WTC11 (cell line): ENCODE results near the gene RUVBL1. TPM values are rescaled to one million over a fixed set of nuclear protein-coding genes. Genes with fewer than 3 reads are reported as not detected.

Source experiments
- ARID4B ChIP-seq: sonication (generic); formaldehyde crosslinking; IDR thresholded peaks from 2 replicates; pipeline ENCODE4 v1.8.0; 2023; ENCODE audit warnings: missing genetic modification reagents, mild to moderate bottlenecking, borderline replicate concordance
- CDX4 ChIP-seq: fragments of 250-450 bp; sonication (Bioruptor Pico); IDR thresholded peaks from 2 replicates; pipeline ENCODE4 v1.9.0; 2021; ENCODE audit warnings: moderate library complexity, mild to moderate bottlenecking, inconsistent platforms, borderline replicate concordance
- CREB1 ChIP-seq: sonication (generic); formaldehyde crosslinking; IDR thresholded peaks from 2 replicates; pipeline ENCODE4 v1.8.0; 2023; ENCODE audit warnings: mild to moderate bottlenecking, missing genetic modification reagents
- ELF4 ChIP-seq: sonication (generic); formaldehyde crosslinking; IDR thresholded peaks from 2 replicates; pipeline ENCODE4 v1.8.1; 2022; ENCODE audit warnings: low read depth, mild to moderate bottlenecking, moderate library complexity, missing genetic modification reagents
- EMX1 ChIP-seq: fragments of 250-450 bp; sonication (Bioruptor Pico); IDR thresholded peaks from 2 replicates; pipeline ENCODE4 v1.8.0; 2021; ENCODE audit warnings: mild to moderate bottlenecking
- FOXK1 ChIP-seq: sonication (generic); formaldehyde crosslinking; IDR thresholded peaks from 2 replicates; pipeline ENCODE4 v1.8.0; 2022; ENCODE audit warnings: mild to moderate bottlenecking, moderate library complexity, missing genetic modification reagents
- GRHL2 ChIP-seq: fragments of 250-450 bp; sonication (Bioruptor Pico); IDR thresholded peaks from 2 replicates; pipeline ENCODE4 v1.8.0; 2022; ENCODE audit warnings: mild to moderate bottlenecking, moderate library complexity; ENCODE audit not compliant: insufficient replicate concordance, severe bottlenecking
- JAZF1 ChIP-seq: fragments of 250-450 bp; sonication (Bioruptor Pico); IDR thresholded peaks from 2 replicates; pipeline ENCODE4 v1.9.0; 2021; ENCODE audit warnings: moderate library complexity, mild to moderate bottlenecking, inconsistent platforms
- KAT7 ChIP-seq: sonication (generic); formaldehyde crosslinking; IDR thresholded peaks from 2 replicates; pipeline ENCODE4 v1.8.1; 2023; ENCODE audit warnings: missing genetic modification reagents, mild to moderate bottlenecking, borderline replicate concordance
- MXD4 ChIP-seq: fragments of 250-450 bp; sonication (Bioruptor Pico); IDR thresholded peaks from 2 replicates; pipeline ENCODE4 v1.8.0; 2021; ENCODE audit warnings: mild to moderate bottlenecking, moderate library complexity, borderline replicate concordance
- NR2C2 ChIP-seq: sonication (generic); formaldehyde crosslinking; IDR thresholded peaks from 2 replicates; pipeline ENCODE4 v1.8.0; 2022; ENCODE audit warnings: mild to moderate bottlenecking, missing genetic modification reagents
- RELA ChIP-seq: sonication (generic); formaldehyde crosslinking; IDR thresholded peaks from 2 replicates; pipeline ENCODE4 v1.8.1; 2022; ENCODE audit warnings: missing genetic modification reagents, mild to moderate bottlenecking, borderline replicate concordance
- SP1 ChIP-seq: sonication (generic); formaldehyde crosslinking; conservative IDR thresholded peaks from 2 replicates; pipeline ENCODE4 v1.8.1; 2022; ENCODE audit warnings: missing genetic modification reagents
- TEAD4 ChIP-seq: sonication (generic); formaldehyde crosslinking; IDR thresholded peaks from 2 replicates; pipeline ENCODE4 v1.8.0; 2022; ENCODE audit warnings: mild to moderate bottlenecking, missing genetic modification reagents
- ZMAT4 ChIP-seq: fragments of 250-450 bp; sonication (Bioruptor Pico); IDR thresholded peaks from 2 replicates; pipeline ENCODE4 v1.9.0; 2021; ENCODE audit warnings: mild to moderate bottlenecking
- ZNF317 ChIP-seq: sonication (generic); formaldehyde crosslinking; IDR thresholded peaks from 2 replicates; pipeline ENCODE4 v1.8.1; 2023; ENCODE audit warnings: low read depth, mild to moderate bottlenecking, moderate library complexity, missing genetic modification reagents, borderline replicate concordance
- total RNA-seq: library from RNA; stranded (reverse); gene quantifications from 3 replicates; pipeline ENCODE4 v1.2.3, GENCODE V29; 2021
- TF ChIP-seq, protein P1 (sequence below): sonication (generic); formaldehyde crosslinking; IDR thresholded peaks from 2 replicates; pipeline ENCODE4 v1.8.1; 2023; ENCODE audit warnings: mild to moderate bottlenecking, missing genetic modification reagents, borderline replicate concordance
- TF ChIP-seq, protein P2 (sequence below): fragments of 250-450 bp; sonication (Bioruptor Pico); IDR thresholded peaks from 2 replicates; pipeline ENCODE4 v1.8.0; 2021; ENCODE audit warnings: mild to moderate bottlenecking
- TF ChIP-seq, protein P3 (sequence below): sonication (generic); formaldehyde crosslinking; IDR thresholded peaks from 2 replicates; pipeline ENCODE4 v1.8.0; 2022; ENCODE audit warnings: mild to moderate bottlenecking, missing genetic modification reagents
- TF ChIP-seq, protein P4 (sequence below): sonication (generic); formaldehyde crosslinking; IDR thresholded peaks from 2 replicates; pipeline ENCODE4 v1.8.1; 2022; ENCODE audit warnings: low read depth, missing genetic modification reagents, borderline replicate concordance
- TF ChIP-seq, protein P5 (sequence below): sonication (generic); formaldehyde crosslinking; conservative IDR thresholded peaks from 2 replicates; pipeline ENCODE4 v1.8.1; 2023; ENCODE audit warnings: mild to moderate bottlenecking, low read depth, missing genetic modification reagents, moderate library complexity

Gene RUVBL1
- total RNA-seq, 1 experiment from 2014 or later: 118 TPM

GRCh38 chr3:128075522-128076482, 47.8 kb downstream of the RUVBL1 start (continued):
- TF ChIP-seq, protein P1, sequence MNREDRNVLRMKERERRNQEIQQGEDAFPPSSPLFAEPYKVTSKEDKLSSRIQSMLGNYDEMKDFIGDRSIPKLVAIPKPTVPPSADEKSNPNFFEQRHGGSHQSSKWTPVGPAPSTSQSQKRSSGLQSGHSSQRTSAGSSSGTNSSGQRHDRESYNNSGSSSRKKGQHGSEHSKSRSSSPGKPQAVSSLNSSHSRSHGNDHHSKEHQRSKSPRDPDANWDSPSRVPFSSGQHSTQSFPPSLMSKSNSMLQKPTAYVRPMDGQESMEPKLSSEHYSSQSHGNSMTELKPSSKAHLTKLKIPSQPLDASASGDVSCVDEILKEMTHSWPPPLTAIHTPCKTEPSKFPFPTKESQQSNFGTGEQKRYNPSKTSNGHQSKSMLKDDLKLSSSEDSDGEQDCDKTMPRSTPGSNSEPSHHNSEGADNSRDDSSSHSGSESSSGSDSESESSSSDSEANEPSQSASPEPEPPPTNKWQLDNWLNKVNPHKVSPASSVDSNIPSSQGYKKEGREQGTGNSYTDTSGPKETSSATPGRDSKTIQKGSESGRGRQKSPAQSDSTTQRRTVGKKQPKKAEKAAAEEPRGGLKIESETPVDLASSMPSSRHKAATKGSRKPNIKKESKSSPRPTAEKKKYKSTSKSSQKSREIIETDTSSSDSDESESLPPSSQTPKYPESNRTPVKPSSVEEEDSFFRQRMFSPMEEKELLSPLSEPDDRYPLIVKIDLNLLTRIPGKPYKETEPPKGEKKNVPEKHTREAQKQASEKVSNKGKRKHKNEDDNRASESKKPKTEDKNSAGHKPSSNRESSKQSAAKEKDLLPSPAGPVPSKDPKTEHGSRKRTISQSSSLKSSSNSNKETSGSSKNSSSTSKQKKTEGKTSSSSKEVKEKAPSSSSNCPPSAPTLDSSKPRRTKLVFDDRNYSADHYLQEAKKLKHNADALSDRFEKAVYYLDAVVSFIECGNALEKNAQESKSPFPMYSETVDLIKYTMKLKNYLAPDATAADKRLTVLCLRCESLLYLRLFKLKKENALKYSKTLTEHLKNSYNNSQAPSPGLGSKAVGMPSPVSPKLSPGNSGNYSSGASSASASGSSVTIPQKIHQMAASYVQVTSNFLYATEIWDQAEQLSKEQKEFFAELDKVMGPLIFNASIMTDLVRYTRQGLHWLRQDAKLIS: no peak
- no peak for TF ChIP-seq KAT7
- TF ChIP-seq ARID4B: peak; percentile 43; the same call in 1 of the 2 replicates
- no peak for TF ChIP-seq MXD4
- TF ChIP-seq ELF4 (CRISPR knock-in tag): no peak
- TF ChIP-seq, protein P2, sequence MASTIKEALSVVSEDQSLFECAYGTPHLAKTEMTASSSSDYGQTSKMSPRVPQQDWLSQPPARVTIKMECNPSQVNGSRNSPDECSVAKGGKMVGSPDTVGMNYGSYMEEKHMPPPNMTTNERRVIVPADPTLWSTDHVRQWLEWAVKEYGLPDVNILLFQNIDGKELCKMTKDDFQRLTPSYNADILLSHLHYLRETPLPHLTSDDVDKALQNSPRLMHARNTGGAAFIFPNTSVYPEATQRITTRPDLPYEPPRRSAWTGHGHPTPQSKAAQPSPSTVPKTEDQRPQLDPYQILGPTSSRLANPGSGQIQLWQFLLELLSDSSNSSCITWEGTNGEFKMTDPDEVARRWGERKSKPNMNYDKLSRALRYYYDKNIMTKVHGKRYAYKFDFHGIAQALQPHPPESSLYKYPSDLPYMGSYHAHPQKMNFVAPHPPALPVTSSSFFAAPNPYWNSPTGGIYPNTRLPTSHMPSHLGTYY: no peak
- TF ChIP-seq JAZF1 (CRISPR knock-in tag): no peak
- no peak for TF ChIP-seq NR2C2 (CRISPR knock-in tag)
- no peak for TF ChIP-seq ZNF317 (CRISPR knock-in tag)
- TF ChIP-seq, protein P3, sequence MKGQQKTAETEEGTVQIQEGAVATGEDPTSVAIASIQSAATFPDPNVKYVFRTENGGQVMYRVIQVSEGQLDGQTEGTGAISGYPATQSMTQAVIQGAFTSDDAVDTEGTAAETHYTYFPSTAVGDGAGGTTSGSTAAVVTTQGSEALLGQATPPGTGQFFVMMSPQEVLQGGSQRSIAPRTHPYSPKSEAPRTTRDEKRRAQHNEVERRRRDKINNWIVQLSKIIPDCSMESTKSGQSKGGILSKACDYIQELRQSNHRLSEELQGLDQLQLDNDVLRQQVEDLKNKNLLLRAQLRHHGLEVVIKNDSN (CRISPR knock-in tag): 0 out of 2 replicates have a peak, but pooled peaks have one; percentile 42
- no peak for TF ChIP-seq CDX4 (CRISPR knock-in tag)
- TF ChIP-seq, protein P4, sequence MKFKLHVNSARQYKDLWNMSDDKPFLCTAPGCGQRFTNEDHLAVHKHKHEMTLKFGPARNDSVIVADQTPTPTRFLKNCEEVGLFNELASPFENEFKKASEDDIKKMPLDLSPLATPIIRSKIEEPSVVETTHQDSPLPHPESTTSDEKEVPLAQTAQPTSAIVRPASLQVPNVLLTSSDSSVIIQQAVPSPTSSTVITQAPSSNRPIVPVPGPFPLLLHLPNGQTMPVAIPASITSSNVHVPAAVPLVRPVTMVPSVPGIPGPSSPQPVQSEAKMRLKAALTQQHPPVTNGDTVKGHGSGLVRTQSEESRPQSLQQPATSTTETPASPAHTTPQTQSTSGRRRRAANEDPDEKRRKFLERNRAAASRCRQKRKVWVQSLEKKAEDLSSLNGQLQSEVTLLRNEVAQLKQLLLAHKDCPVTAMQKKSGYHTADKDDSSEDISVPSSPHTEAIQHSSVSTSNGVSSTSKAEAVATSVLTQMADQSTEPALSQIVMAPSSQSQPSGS (CRISPR knock-in tag): no peak
- no peak; the same call in 1 of the 2 replicates for TF ChIP-seq RELA (CRISPR knock-in tag)
- TF ChIP-seq ZMAT4 (CRISPR knock-in tag): no peak
- TF ChIP-seq, protein P5, sequence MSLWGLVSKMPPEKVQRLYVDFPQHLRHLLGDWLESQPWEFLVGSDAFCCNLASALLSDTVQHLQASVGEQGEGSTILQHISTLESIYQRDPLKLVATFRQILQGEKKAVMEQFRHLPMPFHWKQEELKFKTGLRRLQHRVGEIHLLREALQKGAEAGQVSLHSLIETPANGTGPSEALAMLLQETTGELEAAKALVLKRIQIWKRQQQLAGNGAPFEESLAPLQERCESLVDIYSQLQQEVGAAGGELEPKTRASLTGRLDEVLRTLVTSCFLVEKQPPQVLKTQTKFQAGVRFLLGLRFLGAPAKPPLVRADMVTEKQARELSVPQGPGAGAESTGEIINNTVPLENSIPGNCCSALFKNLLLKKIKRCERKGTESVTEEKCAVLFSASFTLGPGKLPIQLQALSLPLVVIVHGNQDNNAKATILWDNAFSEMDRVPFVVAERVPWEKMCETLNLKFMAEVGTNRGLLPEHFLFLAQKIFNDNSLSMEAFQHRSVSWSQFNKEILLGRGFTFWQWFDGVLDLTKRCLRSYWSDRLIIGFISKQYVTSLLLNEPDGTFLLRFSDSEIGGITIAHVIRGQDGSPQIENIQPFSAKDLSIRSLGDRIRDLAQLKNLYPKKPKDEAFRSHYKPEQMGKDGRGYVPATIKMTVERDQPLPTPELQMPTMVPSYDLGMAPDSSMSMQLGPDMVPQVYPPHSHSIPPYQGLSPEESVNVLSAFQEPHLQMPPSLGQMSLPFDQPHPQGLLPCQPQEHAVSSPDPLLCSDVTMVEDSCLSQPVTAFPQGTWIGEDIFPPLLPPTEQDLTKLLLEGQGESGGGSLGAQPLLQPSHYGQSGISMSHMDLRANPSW (CRISPR knock-in tag): no peak
- TF ChIP-seq SP1: peak; percentile 98
- TF ChIP-seq TEAD4 (CRISPR knock-in tag): 0 out of 2 replicates have a peak, but pooled peaks have one; percentile 18
- no peak for TF ChIP-seq GRHL2 (CRISPR knock-in tag)
- TF ChIP-seq EMX1: no peak
- TF ChIP-seq CREB1 (CRISPR knock-in tag): no peak
- TF ChIP-seq FOXK1 (CRISPR knock-in tag): no peak
